Transverse colon (tissue), 4 donors: ENCODE data around the gene MRPL11. TPM values are rescaled to one million over a fixed set of nuclear protein-coding genes. Genes with fewer than 3 reads are reported as not detected.

Experiments used
- DNase-seq: peaks from one replicate; pipeline ENCODE4 v3.0.0-alpha.2; 2019
- H3K27ac ChIP-seq, 4 donors: fragments of 200-600 bp; sonication (generic); 2 replicates each; pipeline ENCODE4 v1.5.1; 2016 to 2018; ENCODE audit warnings: inconsistent platforms in 4 of 4
- H3K27me3 ChIP-seq: fragments of 200-600 bp; sonication (generic); 2 replicates; pipeline ENCODE4 v1.5.1; 2017; ENCODE audit warnings: inconsistent platforms
- H3K36me3 ChIP-seq, 4 donors: fragments of 200-600 bp; sonication (generic); 2 replicates each; pipeline ENCODE4 v1.5.1; 2017 to 2019; ENCODE audit warnings: inconsistent platforms in 4 of 4
- H3K4me1 ChIP-seq, 4 donors: fragments of 200-600 bp; sonication (generic); 2 replicates each; pipeline ENCODE4 v1.5.1; 2017 to 2020; ENCODE audit warnings: inconsistent platforms in 4 of 4
- H3K4me3 ChIP-seq, 4 donors: fragments of 200-600 bp; sonication (generic); 1 replicate in 1 of 4; 2 replicates in 3 of 4; pipeline versions ENCODE4 v1.5.1 to v1.6.1; 2017 to 2019; ENCODE audit warnings: inconsistent platforms in 4 of 4
- H3K9me3 ChIP-seq, 2 donors: fragments of 200-600 bp; sonication (generic); 2 replicates each; pipeline ENCODE4 v1.5.1; 2017 to 2019; ENCODE audit warnings: inconsistent platforms in 2 of 2
- CTCF ChIP-seq, 5 experiments: fragments of 200-600 bp in 3 of 5; fragments of 450-650 bp in 2 of 5; sonication (generic) in 3 of 5; IDR thresholded peaks; 1 replicate in 2 of 5; 2 replicates in 3 of 5; pipeline ENCODE4 v1.5.1; 2016 to 2017; ENCODE audit warnings: antibody characterized with exemption in 5 of 5, inconsistent platforms in 3 of 5, mild to moderate bottlenecking in 2 of 5, moderate library complexity in 1 of 5
- EP300 ChIP-seq: sonication (generic); formaldehyde crosslinking; IDR thresholded peaks from one replicate; pipeline ENCODE4 v1.6.1; 2017; ENCODE audit warnings: antibody characterized with exemption, low read depth
- POLR2A ChIP-seq: fragments of 450-650 bp; IDR thresholded peaks from one replicate; pipeline ENCODE4 v1.6.1; 2016; ENCODE audit warnings: antibody characterized with exemption, mild to moderate bottlenecking, moderate library complexity
- POLR2AphosphoS5 ChIP-seq, 3 donors: sonication (generic); formaldehyde crosslinking; IDR thresholded peaks; one replicate each; pipeline ENCODE4 v1.6.1; 2016; ENCODE audit warnings: antibody characterized with exemption in 3 of 3
- WGBS, 2 donors: methylation state at CpG; one replicate each; pipeline ENCODE4 v1.1.5; 2018; ENCODE audit warnings: low coverage in 1 of 2; 5-methylcytosine and 5-hydroxymethylcytosine counted together
- in situ Hi-C, 4 donors: fragments of 200-750 bp; cut with MboI; loops; one replicate each; pipeline versions ENCODE4 v1.15.0 to v1.15.1; 2017; ENCODE audit warnings: low sequenced_read_pairs in 3 of 4, low pct_ligation_motif_present in 1 of 4, low pct_unique_long_range_greater_than_20kb in 1 of 4
- intact Hi-C: fragments of 100-400 bp; cut with DNase I; formaldehyde crosslinking; loops from one replicate; pipeline ENCODE4 v1.15.1; 2023; ENCODE audit warnings: low total_unique reads
- small RNA-seq, 4 donors: library from RNA; depleted of rRNA; stranded (forward); fragments of <200 nt; gene quantifications; one replicate each; pipeline ENCODE3, GENCODE V24; 2016
- total RNA-seq, 4 donors: library from RNA; depleted of rRNA; stranded (reverse); fragments of >200 nt; gene quantifications; one replicate each; pipeline ENCODE4 v1.1.0, GENCODE V29; 2016

The MRPL11 gene
- total RNA-seq, 4 donors from 2014 or later = 39.6 to 127 (median 43.5) TPM

- peak; percentile 88 for DNase-seq
- Histone ChIP-seq H3K27ac (no peak overlapping the region), H3K36me3 (no peaks in the 10 kb centered on the region), H3K4me1 (peaks cover 0 to 12% (median 0%) of the 10 kb centered on the region in 4 donors), H3K27me3 (peaks cover 14% of the 10 kb centered on the region), H3K4me3 (peak overlapping the region in 2 of 4 donors; percentile 9 to 34), H3K9me3 (no peaks in the 10 kb centered on the region)
- 7 to 24% methylated on average over 5 to 20 of the region's 20 CpGs for WGBS, 2 donors
- intact Hi-C loops (no loop called here), in situ Hi-C loops (loop anchor here in 1 of 4 donors (10.0 kb wide), 1 partner anchor 82 kb away; no protein-coding TSS in a partner anchor)
- TF ChIP-seq EP300 (no peak), POLR2A (no peak), CTCF (IDR thresholded peaks at IDR 0.05) (peak; percentile 84 to 97 (median 95)), POLR2AphosphoS5 (IDR thresholded peaks at IDR 0.05) (no peak)
Measured at GRCh38 chr11:66386171-66387069, 52.2 kb downstream of the MRPL11 start.

Small RNA genes within 50 kb of the gene (small RNA-seq; reads per million reads assigned to genes)
- 0 reads per million in 4 donors for gene RF00416
- 0 to 0.36 (median 0) reads per million in 4 donors for gene RNU1-84P

Other genes with a start within 250 kb of the MRPL11 start
- gene KLC2, start 181.1 kb downstream of the MRPL11 start, total RNA-seq = 10 to 100 TPM in 2 of 4 donors, 1 to 10 TPM in 2; 5.1 to 15.6 (median 11.1) TPM
- 100 to 1,000 TPM in 3 of 4 donors, 10 to 100 TPM in 1; 89.8 to 141 (median 131) TPM for gene RAB1B, start 170.2 kb downstream of the MRPL11 start, total RNA-seq
- under 1 TPM in 1 of 4 donors, not detected in 3; 0.41 TPM for gene CNIH2, start 160.7 kb downstream of the MRPL11 start, total RNA-seq
- gene YIF1A, start 149.7 kb downstream of the MRPL11 start, total RNA-seq = 10 to 100 TPM; 60.6 to 99.7 (median 72.3) TPM
- gene TMEM151A, start 147.0 kb downstream of the MRPL11 start, total RNA-seq = under 1 TPM in 2 of 4 donors, not detected in 2; 0.55 to 0.75 TPM
- 10 to 100 TPM in 1 of 4 donors, 1 to 10 TPM in 3; 2.6 to 36.2 (median 6.5) TPM for gene CD248, start 121.8 kb downstream of the MRPL11 start, total RNA-seq
- gene RIN1, start 102.4 kb downstream of the MRPL11 start, total RNA-seq = 10 to 100 TPM in 3 of 4 donors, 1 to 10 TPM in 1; 8.8 to 43.8 (median 14.4) TPM
- 100 to 1,000 TPM in 1 of 4 donors, 10 to 100 TPM in 3; 34.0 to 178 (median 63.1) TPM for gene BRMS1, start 93.7 kb downstream of the MRPL11 start, total RNA-seq
- gene B4GAT1, start 91.2 kb downstream of the MRPL11 start, total RNA-seq = 10 to 100 TPM; 21.8 to 31.8 (median 23.6) TPM
- gene SLC29A2, start 67.1 kb downstream of the MRPL11 start, total RNA-seq = 10 to 100 TPM in 3 of 4 donors, 1 to 10 TPM in 1; 7.5 to 32.4 (median 14.4) TPM
- gene NPAS4, start 17.8 kb downstream of the MRPL11 start, total RNA-seq = under 1 TPM in 1 of 4 donors, not detected in 3; 0.16 TPM
- gene PELI3, start 28.1 kb upstream of the MRPL11 start, total RNA-seq = 10 to 100 TPM in 1 of 4 donors, 1 to 10 TPM in 3; 1.2 to 14.2 (median 7.8) TPM
- gene DPP3, start 41.6 kb upstream of the MRPL11 start, total RNA-seq = 100 to 1,000 TPM in 1 of 4 donors, 10 to 100 TPM in 3; 32.8 to 116 (median 53.4) TPM
- 100 to 1,000 TPM in 1 of 4 donors, 10 to 100 TPM in 3; 33.3 to 146 (median 56.0) TPM for gene BBS1, start 71.8 kb upstream of the MRPL11 start, total RNA-seq
- gene ZDHHC24, start 107.2 kb upstream of the MRPL11 start, total RNA-seq = 10 to 100 TPM; 12.1 to 34.4 (median 13.8) TPM
- not detected for gene ACTN3, start 108.1 kb upstream of the MRPL11 start, total RNA-seq
- gene CTSF, start 129.8 kb upstream of the MRPL11 start, total RNA-seq = 10 to 100 TPM; 23.5 to 80.6 (median 39.0) TPM
- gene CCDC87, start 154.2 kb upstream of the MRPL11 start, total RNA-seq = under 1 TPM in 2 of 4 donors, not detected in 2; 0.32 to 0.96 TPM
- 10 to 100 TPM; 37.4 to 82.0 (median 49.5) TPM for gene CCS, start 154.3 kb upstream of the MRPL11 start, total RNA-seq
- 10 to 100 TPM; 13.8 to 70.1 (median 47.0) TPM for gene RBM14, start 177.8 kb upstream of the MRPL11 start, total RNA-seq
- 100 to 1,000 TPM in 1 of 4 donors, 10 to 100 TPM in 3; 66.5 to 193 (median 68.8) TPM for gene RBM4, start 199.9 kb upstream of the MRPL11 start, total RNA-seq
- 10 to 100 TPM; 14.2 to 22.1 (median 15.5) TPM for gene RBM4B, start 239.0 kb upstream of the MRPL11 start, total RNA-seq